Smooth muscle cell (in vitro differentiated cells): ENCODE results near the gene KRT40. TPM values are rescaled to one million over a fixed set of nuclear protein-coding genes. Genes with fewer than 3 reads are reported as not detected.

Experiments used
- DNase-seq: peaks from one replicate; lab custom pipeline; 2025; ENCODE audit not compliant: unreplicated experiment; lab: John Stamatoyannopoulos, UW
- H2AFZ ChIP-seq: fragments of 200-600 bp; sonication (generic); 2 replicates; pipeline ENCODE4 v1.6.0; 2016; ENCODE audit warnings: antibody characterized with exemption, low read depth, mild to moderate bottlenecking
- H3F3A ChIP-seq: fragments of 200-600 bp; sonication (generic); 2 replicates; pipeline ENCODE4 v1.6.0; 2017; ENCODE audit warnings: antibody characterized with exemption, low read depth
- H3K27ac ChIP-seq: fragments of 200-600 bp; sonication (generic); 2 replicates; pipeline ENCODE4 v1.5.1; 2016; ENCODE audit warnings: low read depth, mild to moderate bottlenecking
- H3K27me3 ChIP-seq: fragments of 200-600 bp; sonication (generic); 2 replicates; pipeline ENCODE4 v1.6.1; 2016; ENCODE audit warnings: low read depth, mild to moderate bottlenecking
- H3K36me3 ChIP-seq: fragments of 200-600 bp; sonication (generic); 2 replicates; pipeline ENCODE4 v1.5.1; 2016; ENCODE audit warnings: low read depth
- H3K4me1 ChIP-seq: fragments of 200-600 bp; sonication (generic); 2 replicates; pipeline ENCODE4 v1.5.1; 2016; ENCODE audit warnings: low read depth
- H3K4me2 ChIP-seq: fragments of 200-600 bp; sonication (generic); 2 replicates; pipeline ENCODE4 v1.6.0; 2016; ENCODE audit warnings: mild to moderate bottlenecking
- H3K4me3 ChIP-seq: fragments of 200-600 bp; sonication (generic); 2 replicates; pipeline ENCODE4 v1.5.1; 2016; ENCODE audit warnings: mild to moderate bottlenecking
- H3K79me2 ChIP-seq: fragments of 200-600 bp; sonication (generic); 2 replicates; pipeline ENCODE4 v1.6.0; 2016; ENCODE audit warnings: low read depth, mild to moderate bottlenecking
- H3K9ac ChIP-seq: fragments of 200-600 bp; sonication (generic); 2 replicates; pipeline ENCODE4 v1.6.0; 2016; ENCODE audit warnings: low read depth
- H3K9me3 ChIP-seq: fragments of 200-600 bp; sonication (generic); replicated peaks from 2 replicates; pipeline ENCODE4 v1.5.1; 2016; ENCODE audit warnings: low read depth
- H4K20me1 ChIP-seq: fragments of 200-600 bp; sonication (generic); 2 replicates; pipeline ENCODE4 v1.6.0; 2016; ENCODE audit warnings: low read depth
- CTCF ChIP-seq: fragments of 200-600 bp; sonication (generic); IDR thresholded peaks from 2 replicates; pipeline ENCODE4 v1.5.1; 2017; ENCODE audit warnings: borderline replicate concordance, mild to moderate bottlenecking, antibody characterized with exemption; ENCODE audit not compliant: insufficient read depth, poor library complexity, severe bottlenecking
- WGBS: methylation state at CpG from one replicate; pipeline ENCODE4 v1.1.7; 2016; ENCODE audit warnings: low lambda C conversion rate; 5-methylcytosine and 5-hydroxymethylcytosine counted together
- polyA plus RNA-seq: library from polyadenylated mRNA; unstranded; fragments of >200 nt; fragmentation: Nextera tagmentation; extraction: Ambion mirVana; gene quantifications from 2 replicates; pipeline ENCODE4 v1.2.1, GENCODE V29; 2016
- total RNA-seq: library from RNA; depleted of rRNA; stranded (reverse); fragments of >200 nt; gene quantifications from 2 replicates; pipeline ENCODE4 v1.2.3, GENCODE V29; 2014

KRT40 gene
- total and polyA plus RNA-seq, 2 experiments from 2014 or later, result not detected

- Histone ChIP-seq H3K36me3 (no peaks in the 10 kb centered on the region), H4K20me1 (no peaks in the 10 kb centered on the region), H3K9ac (no peak within 1 kb of the TSS), H3K4me2 (no peak within 1 kb of the TSS), H3K27me3 (peaks cover 4% of the 10 kb centered on the region), H3K79me2 (no peaks in the 10 kb centered on the region), H3K27ac (no peak within 1 kb of the TSS), H3F3A (no peaks in the 10 kb centered on the region), H3K4me3 (no peak within 1 kb of the TSS), H3K9me3 (no peaks in the 10 kb centered on the region), H3K4me1 (peaks cover 5% of the 10 kb centered on the region), H2AFZ (no peak within 1 kb of the TSS)
- WGBS, result 78% methylated on average over 8 of the region's 8 CpGs
- DNase-seq, result no peak
- TF ChIP-seq CTCF, result no peak
These were observed 24.7 kb upstream of the KRT40 start, which contains the start of gene KRTAP3-1 for GRCh38 chr17:41008811-41009210. Gene KRTAP3-1 (minus strand): TSS chr17:41009128. CDS start chr17:41009074, 54 bp downstream.

GRCh38 chr17:41004397-41004796 is 20.3 kb upstream of the KRT40 start:
- Histone ChIP-seq H3K27me3 (peaks cover 4% of the 10 kb centered on the region), H3K79me2 (no peaks in the 10 kb centered on the region), H3K4me3 (no peak overlapping the region), H3K4me2 (no peak overlapping the region), H4K20me1 (no peaks in the 10 kb centered on the region), H3K36me3 (no peaks in the 10 kb centered on the region), H3K4me1 (peaks cover 3% of the 10 kb centered on the region), H2AFZ (no peak overlapping the region), H3F3A (no peaks in the 10 kb centered on the region), H3K9ac (no peak overlapping the region), H3K9me3 (no peaks in the 10 kb centered on the region), H3K27ac (no peak overlapping the region)
- 94% methylated on average over 3 of the region's 3 CpGs for WGBS
- no peak for TF ChIP-seq CTCF
- no peak for DNase-seq

GRCh38 chr17:41003926-41004325 is 19.8 kb upstream of the KRT40 start:
- no peak overlapping the region for H3K4me2 ChIP-seq
- H3K4me3 ChIP-seq, result no peak overlapping the region
- WGBS, result 71% methylated on average over 4 of the region's 4 CpGs
- H3F3A ChIP-seq, result no peaks in the 10 kb centered on the region
- no peak overlapping the region for H3K27ac ChIP-seq
- no peaks in the 10 kb centered on the region for H3K9me3 ChIP-seq
- no peak for TF ChIP-seq CTCF
- H3K36me3 ChIP-seq, result no peaks in the 10 kb centered on the region
- H3K9ac ChIP-seq, result no peak overlapping the region
- no peaks in the 10 kb centered on the region for H3K79me2 ChIP-seq
- H3K4me1 ChIP-seq, result no peaks in the 10 kb centered on the region
- no peak for DNase-seq
- no peaks in the 10 kb centered on the region for H4K20me1 ChIP-seq
- H2AFZ ChIP-seq, result no peak overlapping the region
- H3K27me3 ChIP-seq, result peaks cover 4% of the 10 kb centered on the region

GRCh38 chr17:41002814-41003213 is 18.7 kb upstream of the KRT40 start:
- Histone ChIP-seq H3K79me2 (no peaks in the 10 kb centered on the region), H3K4me1 (no peaks in the 10 kb centered on the region), H3K36me3 (no peaks in the 10 kb centered on the region), H3K4me2 (no peak overlapping the region), H3F3A (no peaks in the 10 kb centered on the region), H3K27ac (no peak overlapping the region), H4K20me1 (no peaks in the 10 kb centered on the region), H3K4me3 (no peak overlapping the region), H3K9me3 (no peaks in the 10 kb centered on the region), H3K9ac (no peak overlapping the region), H3K27me3 (peaks cover 7% of the 10 kb centered on the region), H2AFZ (peak overlapping the region; percentile 1)
- no peak for TF ChIP-seq CTCF
- 68% methylated on average over 5 of the region's 5 CpGs for WGBS
- DNase-seq, result no peak
